GM10248 (cell line): Measurements from ENCODE around the gene SLC37A3.
"Not testable (repeated sequence)": the region's sequence is repeated elsewhere in the genome, so short reads cannot be mapped to it uniquely, and the experiment has no call there.

ENCODE experiments used
- CTCF ChIA-PET: fragments of 300-600 bp; sonication (Branson Sonifier 250); formaldehyde crosslinking; extraction: SDS; loops from one replicate; lab custom pipeline; 2021; ENCODE audit warnings: antibody characterized with exemption; lab: Yijun Ruan, JAX
- POLR2A ChIA-PET: fragments of 350-650 bp; sonication (Branson Sonifier 250); formaldehyde crosslinking; extraction: SDS; loops from one replicate; lab custom pipeline; 2020; ENCODE audit warnings: antibody characterized with exemption; lab: Yijun Ruan, JAX
- DNase-seq: peaks from one replicate; pipeline ENCODE4 v3.0.0; 2012; ENCODE audit errors: extremely low spot score
- TF ChIP-seq, protein P1 (sequence below): IDR thresholded peaks from 2 replicates; pipeline ENCODE4 v1.5.1; 2012; ENCODE audit warnings: mild to moderate bottlenecking, low read depth; ENCODE audit errors: extremely low read depth, missing control alignments, control extremely low read depth

SLC37A3 gene

DNA sequence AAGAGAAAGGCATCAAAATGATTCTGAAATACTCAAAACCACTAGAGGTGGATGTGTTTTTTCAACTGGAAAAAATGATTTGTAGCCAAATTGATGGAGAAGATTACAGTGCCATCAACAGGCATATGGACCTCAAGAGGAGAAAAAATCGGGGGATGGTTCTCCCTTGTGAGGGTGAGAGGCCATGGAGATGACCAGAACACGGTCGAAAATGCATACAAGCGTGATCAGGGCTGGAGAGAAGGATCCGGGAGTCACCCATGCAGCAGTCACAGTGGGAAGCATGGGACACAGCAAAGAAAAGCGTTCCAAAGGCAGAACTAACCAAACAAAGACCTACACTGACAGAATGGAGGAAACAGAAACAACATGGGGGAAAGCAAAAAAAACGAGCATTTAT is 80.3 kb downstream of the SLC37A3 start:
- POLR2A ChIA-PET: no interaction called here
- TF ChIP-seq, protein P1, sequence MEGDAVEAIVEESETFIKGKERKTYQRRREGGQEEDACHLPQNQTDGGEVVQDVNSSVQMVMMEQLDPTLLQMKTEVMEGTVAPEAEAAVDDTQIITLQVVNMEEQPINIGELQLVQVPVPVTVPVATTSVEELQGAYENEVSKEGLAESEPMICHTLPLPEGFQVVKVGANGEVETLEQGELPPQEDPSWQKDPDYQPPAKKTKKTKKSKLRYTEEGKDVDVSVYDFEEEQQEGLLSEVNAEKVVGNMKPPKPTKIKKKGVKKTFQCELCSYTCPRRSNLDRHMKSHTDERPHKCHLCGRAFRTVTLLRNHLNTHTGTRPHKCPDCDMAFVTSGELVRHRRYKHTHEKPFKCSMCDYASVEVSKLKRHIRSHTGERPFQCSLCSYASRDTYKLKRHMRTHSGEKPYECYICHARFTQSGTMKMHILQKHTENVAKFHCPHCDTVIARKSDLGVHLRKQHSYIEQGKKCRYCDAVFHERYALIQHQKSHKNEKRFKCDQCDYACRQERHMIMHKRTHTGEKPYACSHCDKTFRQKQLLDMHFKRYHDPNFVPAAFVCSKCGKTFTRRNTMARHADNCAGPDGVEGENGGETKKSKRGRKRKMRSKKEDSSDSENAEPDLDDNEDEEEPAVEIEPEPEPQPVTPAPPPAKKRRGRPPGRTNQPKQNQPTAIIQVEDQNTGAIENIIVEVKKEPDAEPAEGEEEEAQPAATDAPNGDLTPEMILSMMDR: no peak
- CTCF ChIA-PET: no interaction called here
- no peak for DNase-seq

DNA sequence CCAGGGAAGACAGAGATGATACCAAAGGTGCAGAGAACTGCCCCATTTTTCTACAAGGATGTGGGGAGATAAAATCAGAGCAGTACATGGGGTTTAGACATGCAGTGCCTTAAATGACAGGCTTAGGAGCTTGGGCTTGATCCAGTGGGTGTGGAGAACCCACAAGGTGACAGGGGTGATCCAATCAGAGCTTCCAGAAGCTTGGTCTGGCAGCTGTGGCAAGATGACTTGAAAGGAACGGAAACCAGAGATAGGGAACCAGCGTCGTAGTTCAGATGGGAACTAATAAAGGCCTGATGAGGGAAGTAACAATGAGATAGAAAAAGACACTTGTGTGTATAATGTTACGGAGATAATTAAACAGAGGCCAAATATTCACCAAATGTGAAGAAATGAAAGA is 80.7 kb downstream of the SLC37A3 start:
- ChIA-PET CTCF (no interaction called here), POLR2A (no interaction called here)
- TF ChIP-seq, protein P1: no peak
- no peak for DNase-seq

DNA sequence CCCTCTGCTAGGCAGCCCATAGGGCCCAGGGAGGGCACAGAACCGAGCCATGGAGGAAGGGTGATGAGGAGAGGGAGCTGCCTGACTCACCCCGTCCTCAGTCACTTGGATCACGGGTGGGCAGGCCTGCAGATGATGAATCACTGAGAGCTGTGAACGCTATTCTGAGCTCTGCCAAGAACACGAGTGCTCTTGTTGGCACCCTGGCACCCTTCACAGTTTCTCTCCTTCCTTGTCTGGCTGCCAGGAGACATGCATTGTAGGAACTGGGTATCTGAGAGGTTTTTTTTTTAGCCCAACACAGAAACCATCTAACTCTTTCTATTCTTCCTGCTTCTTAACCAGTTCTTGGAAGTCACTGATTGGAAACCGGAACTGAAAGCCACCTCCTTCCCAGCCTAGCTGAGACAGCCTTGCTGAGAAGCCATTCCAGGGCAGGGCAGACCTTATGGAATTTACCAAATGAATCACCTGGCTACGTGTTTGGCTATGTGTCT is 82.1 kb downstream of the SLC37A3 start:
- TF ChIP-seq, protein P1: no peak
- no peak for DNase-seq
- POLR2A ChIA-PET: no interaction called here
- CTCF ChIA-PET: no interaction called here

DNA sequence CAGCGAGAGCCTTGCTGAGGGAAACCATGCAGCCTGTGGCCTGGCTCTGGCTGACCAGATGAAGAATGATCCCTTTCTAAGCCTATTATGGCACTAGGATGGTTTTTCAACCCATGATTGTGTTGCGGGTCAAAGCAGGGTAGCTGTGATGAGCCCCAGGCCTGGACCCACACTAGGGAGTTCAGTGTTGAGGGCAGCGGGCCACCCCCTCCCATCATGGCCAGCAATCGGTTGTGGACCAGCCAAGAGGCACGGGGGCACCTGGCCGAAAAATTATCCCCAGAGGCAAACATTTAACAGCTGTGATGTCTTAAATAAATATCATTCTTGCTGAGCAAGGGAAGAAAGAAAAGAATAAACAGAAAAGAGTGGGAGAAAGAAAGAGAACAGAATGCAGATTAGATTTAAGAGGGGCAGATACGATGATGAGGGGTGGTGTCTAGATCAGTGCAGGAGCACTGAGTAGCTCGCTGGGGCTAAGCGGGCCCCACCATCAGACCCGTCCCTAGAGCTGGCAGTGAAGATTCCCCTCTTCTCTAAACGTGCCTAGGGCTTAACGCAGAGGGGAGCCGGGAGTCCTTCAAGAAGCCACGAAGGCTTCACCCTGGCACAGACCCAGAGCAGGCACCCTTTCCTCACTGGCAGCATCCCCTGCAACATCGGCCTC is 82.7 kb downstream of the SLC37A3 start:
- CTCF ChIA-PET: no interaction called here
- POLR2A ChIA-PET: no interaction called here
- no peak for DNase-seq
- TF ChIP-seq, protein P1: no peak

DNA sequence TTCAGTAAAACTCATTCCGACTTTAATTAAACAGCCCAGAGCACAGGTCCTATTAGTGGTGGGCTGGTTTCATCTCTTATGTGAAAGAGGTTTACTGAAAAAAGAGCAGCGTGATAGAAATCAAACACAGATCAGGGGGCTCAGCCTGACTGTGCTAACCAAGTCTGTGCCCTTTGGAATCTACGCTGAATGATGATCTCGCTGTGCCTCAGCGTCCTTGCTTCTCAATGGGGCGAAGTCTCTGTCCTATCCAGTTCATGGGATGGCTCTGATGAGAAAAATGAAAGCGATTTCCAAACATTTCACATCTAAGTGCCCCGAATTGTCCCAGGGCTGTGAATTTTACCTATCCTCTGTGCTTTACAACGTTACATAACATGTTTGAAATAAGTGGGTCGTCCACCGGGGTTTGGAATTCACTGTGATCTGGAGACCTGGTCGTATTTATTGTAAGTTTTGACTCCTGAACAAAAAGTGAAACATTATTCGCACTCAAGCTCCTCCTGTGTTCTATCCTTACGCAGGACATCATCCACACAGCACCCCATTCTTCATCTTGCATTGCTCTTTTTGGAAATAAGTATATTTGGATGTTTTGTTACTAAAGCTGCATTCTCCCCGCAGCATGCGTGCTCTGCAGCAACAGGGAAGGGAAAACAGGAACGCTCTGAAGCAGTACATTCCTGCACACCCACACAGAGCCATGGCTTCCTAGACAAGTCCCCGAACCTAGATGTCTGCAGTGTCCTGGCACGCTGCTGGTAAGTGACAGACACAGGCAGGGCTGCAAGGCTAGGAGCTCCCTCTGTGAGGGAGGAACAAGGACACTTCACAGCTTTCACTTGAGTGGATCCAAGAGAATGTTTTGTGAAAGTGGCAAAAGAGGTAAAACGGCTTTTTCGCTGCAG is 83.5 kb downstream of the SLC37A3 start:
- POLR2A ChIA-PET: no interaction called here
- CTCF ChIA-PET: no interaction called here
- DNase-seq: no peak
- TF ChIP-seq, protein P1: no peak

DNA sequence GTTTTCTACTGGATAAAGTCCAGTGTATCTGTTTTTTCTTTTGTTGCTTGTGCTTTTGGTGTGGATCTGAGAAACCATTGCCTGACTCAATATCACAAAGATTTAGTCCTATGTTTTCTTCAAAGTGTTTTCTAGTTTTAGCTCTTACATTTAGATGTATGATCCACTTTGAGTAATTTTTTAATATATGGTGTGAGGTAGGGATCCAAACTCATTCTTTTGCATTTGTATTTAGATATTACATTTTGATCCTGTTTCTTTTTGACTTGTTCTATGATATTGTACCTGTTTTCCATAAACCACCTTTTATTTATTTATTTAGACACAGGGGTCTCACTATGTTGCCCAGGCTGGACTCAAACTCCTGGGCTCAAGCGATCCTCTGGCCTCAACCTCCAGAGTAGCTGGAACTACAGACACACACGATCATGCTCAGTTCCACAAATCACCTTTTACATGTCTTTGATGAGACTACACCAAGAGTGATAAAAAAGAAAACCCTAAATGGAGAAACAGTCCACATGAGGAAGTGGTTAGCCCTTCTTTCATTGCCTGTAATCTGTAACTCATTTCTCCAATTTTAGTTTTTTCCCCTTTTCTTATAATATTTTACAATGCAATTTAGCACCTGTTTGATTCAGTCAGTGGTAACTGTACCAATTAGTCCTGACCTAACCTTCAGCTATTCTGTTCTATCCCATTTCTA is 86.0 kb downstream of the SLC37A3 start:
- ChIA-PET POLR2A (no interaction called here), CTCF (interaction anchor here (1.1 kb wide), 1 partner anchor 14 kb away, joined by 3 read pairs; no protein-coding TSS in a partner anchor)
- TF ChIP-seq, protein P1: no peak
- DNase-seq: no peak

DNA sequence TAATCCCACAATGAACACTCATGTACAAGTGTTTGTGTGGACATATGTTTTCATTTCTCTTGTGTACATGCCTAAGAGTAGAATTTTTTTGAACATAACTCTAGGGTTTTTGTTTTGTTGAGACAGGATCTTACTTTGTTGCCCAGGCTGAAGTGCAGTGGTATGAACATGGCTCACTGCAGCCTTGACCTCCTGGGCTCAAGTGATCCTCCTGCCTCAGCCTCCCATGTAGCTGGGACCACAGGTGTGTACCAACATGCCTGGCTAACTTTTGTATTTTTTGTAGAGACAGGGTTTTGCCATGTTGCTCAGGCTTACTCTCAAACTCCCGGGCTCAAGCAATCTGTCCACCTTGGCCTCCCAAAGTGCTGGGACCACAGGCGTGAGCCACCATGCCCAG is 87.2 kb downstream of the SLC37A3 start:
- CTCF ChIA-PET, POLR2A ChIA-PET, DNase-seq: not testable (repeated sequence)
